OCI-LY7 (cell line): ENCODE results near the gene KRTAP7-1. TPM values are rescaled to one million over a fixed set of nuclear protein-coding genes. Genes with fewer than 3 reads are reported as not detected.

Experiments used
- BruUV-seq: library from RNA; stranded (reverse); fragments of 400-500 nt; replicated peaks from 2 replicates; lab custom pipeline; 2021; lab: Mats Ljungman, UMichigan
- CTCF ChIA-PET: fragments of 300-600 bp; sonication (Branson Sonifier 250); formaldehyde crosslinking; loops from one replicate; lab custom pipeline; 2022; ENCODE audit warnings: antibody characterized with exemption; ENCODE audit not compliant: unreplicated experiment; lab: Charles Lee
- POLR2A ChIA-PET: fragments of 300-600 bp; sonication (Branson Sonifier 250); formaldehyde crosslinking; loops from one replicate; lab custom pipeline; 2022; ENCODE audit warnings: antibody characterized with exemption; lab: Charles Lee
- DNase-seq: peaks from one replicate; pipeline ENCODE4 v3.0.0-alpha.2; 2015; ENCODE audit warnings: low spot score
- H2AFZ ChIP-seq: fragments of 200-600 bp; sonication (generic), shearing (Covaris generic); 2 replicates; pipeline ENCODE4 v1.6.1; 2014; ENCODE audit warnings: mild to moderate bottlenecking, antibody characterized with exemption, low read length, moderate library complexity
- H3K27ac ChIP-seq: fragments of 200-600 bp; sonication (generic); 2 replicates; pipeline ENCODE4 v1.5.1; 2014; ENCODE audit warnings: mixed run types, low read depth, mild to moderate bottlenecking, moderate library complexity, low read length, inconsistent platforms; ENCODE audit not compliant: poor library complexity, severe bottlenecking
- H3K36me3 ChIP-seq: fragments of 200-600 bp; sonication (generic); 2 replicates; pipeline ENCODE4 v1.6.1; 2014; ENCODE audit warnings: mild to moderate bottlenecking, antibody characterized with exemption, low read length, moderate library complexity, mixed read lengths; ENCODE audit not compliant: insufficient read depth
- H3K4me1 ChIP-seq: fragments of 200-600 bp; sonication (generic); 2 replicates; pipeline ENCODE4 v1.5.1; 2014; ENCODE audit warnings: mild to moderate bottlenecking, low read length; ENCODE audit not compliant: insufficient read depth, poor library complexity, severe bottlenecking
- H3K4me2 ChIP-seq: fragments of 200-600 bp; sonication (generic); 2 replicates; pipeline ENCODE4 v1.6.1; 2014; ENCODE audit warnings: mild to moderate bottlenecking, low read length
- H3K4me3 ChIP-seq: fragments of 200-600 bp; sonication (generic); 2 replicates; pipeline ENCODE4 v1.5.1; 2014; ENCODE audit warnings: mild to moderate bottlenecking, low read depth, low read length; ENCODE audit not compliant: poor library complexity, severe bottlenecking
- H3K79me2 ChIP-seq: fragments of 200-600 bp; sonication (generic); 2 replicates; pipeline ENCODE4 v1.6.1; 2016; ENCODE audit warnings: low read depth, mild to moderate bottlenecking, low read length, moderate library complexity, mixed read lengths; ENCODE audit not compliant: insufficient read depth
- H3K9me2 ChIP-seq: fragments of 200-600 bp; sonication (generic); 2 replicates; pipeline ENCODE4 v1.6.1; 2016; ENCODE audit warnings: mild to moderate bottlenecking, low read length, mixed read lengths; ENCODE audit not compliant: insufficient read depth
- H3K9me3 ChIP-seq: fragments of 200-600 bp; sonication (generic); 2 replicates; pipeline ENCODE4 v1.6.1; 2014; ENCODE audit warnings: mild to moderate bottlenecking, mixed run types, low read length, mixed read lengths
- H4K20me1 ChIP-seq: fragments of 200-600 bp; sonication (generic); 2 replicates; pipeline ENCODE4 v1.6.1; 2014; ENCODE audit warnings: mild to moderate bottlenecking, antibody characterized with exemption, low read length, moderate library complexity, mixed read lengths; ENCODE audit not compliant: insufficient read depth
- EZH2phosphoT487 ChIP-seq: fragments of 200-600 bp; sonication (generic); IDR thresholded peaks from 2 replicates; pipeline ENCODE4 v1.6.1; 2018; ENCODE audit warnings: low read depth, borderline replicate concordance, mild to moderate bottlenecking, mixed run types, antibody characterized with exemption, low read length, moderate library complexity, mixed read lengths
- intact Hi-C: fragments of 100-400 bp; cut with micrococcal nuclease; formaldehyde crosslinking; loops from one replicate; pipeline ENCODE4 v1.10.0; 2022; ENCODE audit not compliant: unreplicated experiment
- small RNA-seq: library from RNA; depleted of rRNA; stranded (forward); fragments of <200 nt; gene quantifications from one replicate; pipeline ENCODE3, GENCODE V24; 2014
- total RNA-seq, 2 experiments: library from RNA; depleted of rRNA in 1 of 2; stranded (reverse); fragments of >200 nt in 1 of 2; shearing (Covaris generic) in 1 of 2; gene quantifications; 2 replicates each; pipeline ENCODE4 v1.2.3, GENCODE V29; 2014 to 2022
- TF ChIP-seq, protein P1 (sequence below): fragments of 200-600 bp; sonication (generic); conservative IDR thresholded peaks from 2 replicates; pipeline ENCODE4 v1.5.1; 2014; ENCODE audit warnings: mild to moderate bottlenecking, antibody characterized with exemption, low read length, moderate library complexity, mixed read lengths

Gene KRTAP7-1
- total RNA-seq, 2 experiments from 2014 or later, result not detected

DNA sequence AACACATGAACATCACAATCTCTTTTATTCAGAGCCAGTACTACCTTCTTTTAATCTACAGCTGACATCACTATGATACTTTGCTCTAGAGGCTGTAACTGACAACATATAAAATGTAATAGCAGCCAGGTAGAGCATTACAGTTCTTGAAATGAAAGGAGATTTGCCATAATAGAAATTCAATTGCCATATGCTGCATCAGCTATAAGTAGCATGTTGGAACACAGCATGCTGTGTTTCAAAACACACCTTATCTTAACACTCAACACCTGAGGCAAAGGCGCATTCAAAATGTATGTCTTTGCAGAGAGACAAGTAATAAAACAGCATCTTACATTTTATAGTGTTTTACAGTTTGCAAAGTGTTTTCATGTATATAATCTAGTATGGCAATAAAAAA lies 50.3 kb downstream of the KRTAP7-1 start:
- Histone ChIP-seq H3K4me3 (no peak overlapping the region), H3K9me2 (no peaks in the 10 kb centered on the region), H4K20me1 (no peaks in the 10 kb centered on the region), H3K79me2 (no peaks in the 10 kb centered on the region), H2AFZ (no peak overlapping the region), H3K36me3 (no peaks in the 10 kb centered on the region), H3K9me3 (no peaks in the 10 kb centered on the region), H3K4me1 (no peaks in the 10 kb centered on the region), H3K4me2 (no peak overlapping the region), H3K27ac (no peak overlapping the region)
- ChIA-PET CTCF (no interaction called here), POLR2A (no interaction called here)
- TF ChIP-seq, protein P1, sequence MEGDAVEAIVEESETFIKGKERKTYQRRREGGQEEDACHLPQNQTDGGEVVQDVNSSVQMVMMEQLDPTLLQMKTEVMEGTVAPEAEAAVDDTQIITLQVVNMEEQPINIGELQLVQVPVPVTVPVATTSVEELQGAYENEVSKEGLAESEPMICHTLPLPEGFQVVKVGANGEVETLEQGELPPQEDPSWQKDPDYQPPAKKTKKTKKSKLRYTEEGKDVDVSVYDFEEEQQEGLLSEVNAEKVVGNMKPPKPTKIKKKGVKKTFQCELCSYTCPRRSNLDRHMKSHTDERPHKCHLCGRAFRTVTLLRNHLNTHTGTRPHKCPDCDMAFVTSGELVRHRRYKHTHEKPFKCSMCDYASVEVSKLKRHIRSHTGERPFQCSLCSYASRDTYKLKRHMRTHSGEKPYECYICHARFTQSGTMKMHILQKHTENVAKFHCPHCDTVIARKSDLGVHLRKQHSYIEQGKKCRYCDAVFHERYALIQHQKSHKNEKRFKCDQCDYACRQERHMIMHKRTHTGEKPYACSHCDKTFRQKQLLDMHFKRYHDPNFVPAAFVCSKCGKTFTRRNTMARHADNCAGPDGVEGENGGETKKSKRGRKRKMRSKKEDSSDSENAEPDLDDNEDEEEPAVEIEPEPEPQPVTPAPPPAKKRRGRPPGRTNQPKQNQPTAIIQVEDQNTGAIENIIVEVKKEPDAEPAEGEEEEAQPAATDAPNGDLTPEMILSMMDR, result no peak
- TF ChIP-seq EZH2phosphoT487, result no peak
- DNase-seq, result no peak
- no TSS peak for BruUV-seq
- intact Hi-C loops, result no loop called here

Small RNA genes lying within 50 kb of the gene (small RNA-seq; reads per million reads assigned to genes)
- not detected for gene KRTAP8-2P
- gene KRTAP8-3P, result not detected

Other genes starting within 250 kb of the KRTAP7-1 start
- not detected in 2 replicates for gene KRTAP22-2, start 239.4 kb downstream of the KRTAP7-1 start, total RNA-seq (2014; rRNA removed; shearing (Covaris generic))
- gene KRTAP22-2, start 239.4 kb downstream of the KRTAP7-1 start, total RNA-seq (2022), result not detected in 2 replicates
- not detected in 2 replicates for gene KRTAP6-3, start 237.3 kb downstream of the KRTAP7-1 start, total RNA-seq (2014; rRNA removed; shearing (Covaris generic))
- gene KRTAP6-3, start 237.3 kb downstream of the KRTAP7-1 start, total RNA-seq (2022), result not detected in 2 replicates
- gene KRTAP6-2, start 230.9 kb downstream of the KRTAP7-1 start, total RNA-seq (2014; rRNA removed; shearing (Covaris generic)), result not detected in 2 replicates
- gene KRTAP6-2, start 230.9 kb downstream of the KRTAP7-1 start, total RNA-seq (2022), result not detected in 2 replicates
- not detected in 2 replicates for gene KRTAP22-1, start 228.7 kb downstream of the KRTAP7-1 start, total RNA-seq (2014; rRNA removed; shearing (Covaris generic))
- gene KRTAP22-1, start 228.7 kb downstream of the KRTAP7-1 start, total RNA-seq (2022), result not detected in 2 replicates
- not detected in 2 replicates for gene KRTAP6-1, start 215.8 kb downstream of the KRTAP7-1 start, total RNA-seq (2014; rRNA removed; shearing (Covaris generic))
- gene KRTAP6-1, start 215.8 kb downstream of the KRTAP7-1 start, total RNA-seq (2022), result not detected in 2 replicates
- not detected in 2 replicates for gene KRTAP20-1, start 213.3 kb downstream of the KRTAP7-1 start, total RNA-seq (2014; rRNA removed; shearing (Covaris generic))
- gene KRTAP20-1, start 213.3 kb downstream of the KRTAP7-1 start, total RNA-seq (2022), result not detected in 2 replicates
- not detected in 2 replicates for gene KRTAP20-4, start 209.1 kb downstream of the KRTAP7-1 start, total RNA-seq (2014; rRNA removed; shearing (Covaris generic))
- not detected in 2 replicates for gene KRTAP20-4, start 209.1 kb downstream of the KRTAP7-1 start, total RNA-seq (2022)
- gene KRTAP20-2, start 194.6 kb downstream of the KRTAP7-1 start, total RNA-seq (2014; rRNA removed; shearing (Covaris generic)), result not detected in 2 replicates
- not detected in 2 replicates for gene KRTAP20-2, start 194.6 kb downstream of the KRTAP7-1 start, total RNA-seq (2022)
- gene KRTAP20-3, start 186.9 kb downstream of the KRTAP7-1 start, total RNA-seq (2014; rRNA removed; shearing (Covaris generic)), result not detected in 2 replicates
- not detected in 2 replicates for gene KRTAP20-3, start 186.9 kb downstream of the KRTAP7-1 start, total RNA-seq (2022)
- not detected in 2 replicates for gene KRTAP21-3, start 111.0 kb downstream of the KRTAP7-1 start, total RNA-seq (2014; rRNA removed; shearing (Covaris generic))
- gene KRTAP21-3, start 111.0 kb downstream of the KRTAP7-1 start, total RNA-seq (2022), result not detected in 2 replicates
- not detected in 2 replicates for gene KRTAP21-2, start 82.5 kb downstream of the KRTAP7-1 start, total RNA-seq (2014; rRNA removed; shearing (Covaris generic))
- gene KRTAP21-2, start 82.5 kb downstream of the KRTAP7-1 start, total RNA-seq (2022), result not detected in 2 replicates
- not detected in 2 replicates for gene KRTAP21-1, start 74.3 kb downstream of the KRTAP7-1 start, total RNA-seq (2014; rRNA removed; shearing (Covaris generic))
- gene KRTAP21-1, start 74.3 kb downstream of the KRTAP7-1 start, total RNA-seq (2022), result not detected in 2 replicates
- not detected in 2 replicates for gene KRTAP8-1, start 16.5 kb downstream of the KRTAP7-1 start, total RNA-seq (2014; rRNA removed; shearing (Covaris generic))
- not detected in 2 replicates for gene KRTAP8-1, start 16.5 kb downstream of the KRTAP7-1 start, total RNA-seq (2022)
- not detected in 2 replicates for gene KRTAP11-1, start 51.8 kb upstream of the KRTAP7-1 start, total RNA-seq (2014; rRNA removed; shearing (Covaris generic))
- gene KRTAP11-1, start 51.8 kb upstream of the KRTAP7-1 start, total RNA-seq (2022), result not detected in 2 replicates
- not detected in 2 replicates for gene KRTAP19-8, start 208.7 kb upstream of the KRTAP7-1 start, total RNA-seq (2014; rRNA removed; shearing (Covaris generic))
- gene KRTAP19-8, start 208.7 kb upstream of the KRTAP7-1 start, total RNA-seq (2022), result not detected in 2 replicates